Hepatocyte (in vitro differentiated cells): ENCODE measurements around the gene GYS1.

ENCODE experiments used
- EZH2 ChIP-seq: fragments of 200-600 bp; sonication (generic); IDR thresholded peaks from 2 replicates; pipeline ENCODE4 v1.6.1; 2016; ENCODE audit warnings: antibody characterized with exemption, mild to moderate bottlenecking, borderline replicate concordance
- EZH2phosphoT487 ChIP-seq: fragments of 200-600 bp; sonication (generic); IDR thresholded peaks from one replicate; pipeline ENCODE4 v1.6.1; 2018; ENCODE audit warnings: antibody characterized with exemption, mild to moderate bottlenecking, low read depth, moderate library complexity; ENCODE audit not compliant: unreplicated experiment, severe bottlenecking
- TF ChIP-seq, protein P1 (sequence below): fragments of 200-600 bp; sonication (generic); IDR thresholded peaks from 2 replicates; pipeline ENCODE4 v1.5.1; 2016; ENCODE audit warnings: antibody characterized with exemption, mild to moderate bottlenecking; ENCODE audit not compliant: poor library complexity

- TF ChIP-seq EZH2phosphoT487 = no peak
- TF ChIP-seq, protein P1, sequence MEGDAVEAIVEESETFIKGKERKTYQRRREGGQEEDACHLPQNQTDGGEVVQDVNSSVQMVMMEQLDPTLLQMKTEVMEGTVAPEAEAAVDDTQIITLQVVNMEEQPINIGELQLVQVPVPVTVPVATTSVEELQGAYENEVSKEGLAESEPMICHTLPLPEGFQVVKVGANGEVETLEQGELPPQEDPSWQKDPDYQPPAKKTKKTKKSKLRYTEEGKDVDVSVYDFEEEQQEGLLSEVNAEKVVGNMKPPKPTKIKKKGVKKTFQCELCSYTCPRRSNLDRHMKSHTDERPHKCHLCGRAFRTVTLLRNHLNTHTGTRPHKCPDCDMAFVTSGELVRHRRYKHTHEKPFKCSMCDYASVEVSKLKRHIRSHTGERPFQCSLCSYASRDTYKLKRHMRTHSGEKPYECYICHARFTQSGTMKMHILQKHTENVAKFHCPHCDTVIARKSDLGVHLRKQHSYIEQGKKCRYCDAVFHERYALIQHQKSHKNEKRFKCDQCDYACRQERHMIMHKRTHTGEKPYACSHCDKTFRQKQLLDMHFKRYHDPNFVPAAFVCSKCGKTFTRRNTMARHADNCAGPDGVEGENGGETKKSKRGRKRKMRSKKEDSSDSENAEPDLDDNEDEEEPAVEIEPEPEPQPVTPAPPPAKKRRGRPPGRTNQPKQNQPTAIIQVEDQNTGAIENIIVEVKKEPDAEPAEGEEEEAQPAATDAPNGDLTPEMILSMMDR = no peak
- no peak for TF ChIP-seq EZH2
These were observed 31.5 kb downstream of the GYS1 start for GRCh38 chr19:48961673-48962028.
